ENCODE results near the gene COL9A3. TPM values are rescaled to one million over a fixed set of nuclear protein-coding genes. Genes with fewer than 3 reads are reported as not detected.
A peak's percentile ranks its signal among the peaks of the same experiment; 100 is the strongest.

Gene COL9A3
- polyA plus RNA-seq, 2 of the 4 experiments (the other 2 are of a cell fraction): 0.41 to 0.49 TPM

DNA sequence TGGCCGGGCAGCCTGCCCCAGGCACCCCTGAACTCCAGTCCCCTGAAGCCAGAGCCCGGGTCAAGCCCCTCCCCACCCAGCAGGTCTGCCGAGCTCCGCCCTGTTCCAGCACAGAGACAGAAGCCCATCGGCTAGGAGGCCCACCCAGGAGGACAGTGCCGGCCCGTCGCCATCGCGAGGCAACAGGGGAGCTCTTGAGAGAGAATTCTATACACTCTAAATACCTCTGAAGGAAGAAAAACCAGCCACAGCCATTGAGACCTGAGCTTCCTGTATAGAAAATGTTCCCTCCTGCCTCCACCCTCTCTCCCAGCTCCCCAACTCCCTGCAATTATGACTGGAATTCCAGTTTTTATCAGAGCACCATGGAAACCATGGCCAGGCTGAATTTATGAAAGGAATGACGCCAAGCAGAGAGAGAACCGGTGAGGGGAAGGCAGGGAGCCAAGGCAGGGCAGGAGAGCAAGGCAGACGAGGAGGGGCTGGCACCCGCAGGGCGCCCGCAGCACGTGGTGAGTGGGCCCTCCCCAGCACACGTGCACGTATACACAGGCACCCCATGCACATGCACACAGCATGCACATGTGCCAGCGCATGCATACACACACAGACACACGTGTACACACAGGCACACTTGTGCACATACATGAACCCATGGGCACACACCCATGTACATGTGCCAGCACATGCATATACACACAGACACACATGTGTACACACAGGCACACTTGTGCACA is 48.1 kb upstream of the COL9A3 start:
- WGBS (ENCODE audit: missing lambda C conversion rate): 64% methylated on average over 19 of the region's 21 CpGs
- ChIA-PET CTCF (interaction anchor here (0.6 to 2.7 kb wide), 5 partner anchors 9 to 65 kb away, joined by 3 to 10 read pairs (median 4); no protein-coding TSS in a partner anchor), POLR2A (interaction anchor here (0.9 kb wide), 1 partner anchor 25 kb away, joined by 3 read pairs; no protein-coding TSS in a partner anchor)
- DNase-seq (ENCODE audit: low read depth in 1 of 2, low spot score in 1 of 2) (no peak), ATAC-seq (no peak; a peak in 1 of 6 replicates), FAIRE-seq (no peak)
- Histone ChIP-seq H3K27ac (0 out of 6 replicates have a peak overlapping the region, but pooled peaks of 1 of the 2 experiments have one; percentile 1), H3K4me3 (no peak overlapping the region), H3K4me1 (peaks cover 6% of the 10 kb centered on the region; the same call in 1 of the 3 replicates), H3K9me3 (no peaks in the 10 kb centered on the region), H3K4me2 (no peak overlapping the region)
- no peak for TF ChIP-seq HDAC2 (IDR thresholded peaks at IDR 0.05)
- TF ChIP-seq, protein P1, sequence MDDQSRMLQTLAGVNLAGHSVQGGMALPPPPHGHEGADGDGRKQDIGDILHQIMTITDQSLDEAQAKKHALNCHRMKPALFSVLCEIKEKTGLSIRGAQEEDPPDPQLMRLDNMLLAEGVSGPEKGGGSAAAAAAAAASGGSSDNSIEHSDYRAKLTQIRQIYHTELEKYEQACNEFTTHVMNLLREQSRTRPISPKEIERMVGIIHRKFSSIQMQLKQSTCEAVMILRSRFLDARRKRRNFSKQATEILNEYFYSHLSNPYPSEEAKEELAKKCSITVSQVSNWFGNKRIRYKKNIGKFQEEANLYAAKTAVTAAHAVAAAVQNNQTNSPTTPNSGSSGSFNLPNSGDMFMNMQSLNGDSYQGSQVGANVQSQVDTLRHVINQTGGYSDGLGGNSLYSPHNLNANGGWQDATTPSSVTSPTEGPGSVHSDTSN (IDR thresholded peaks at IDR 0.05): no peak
- no peak for TF ChIP-seq SMC3 (IDR thresholded peaks at IDR 0.05)
- no peak for TF ChIP-seq HOXB13 (CRISPR knock-in tag; IDR thresholded peaks at IDR 0.05; ENCODE audit: low read depth)
- TF ChIP-seq ZNF302 (CRISPR knock-in tag; IDR thresholded peaks at IDR 0.05): no peak
- TF ChIP-seq EP300 (IDR thresholded peaks at IDR 0.05): no peak
- TF ChIP-seq CHD2 (IDR thresholded peaks at IDR 0.05; ENCODE audit: low read length, partially characterized antibody): no peak
- TF ChIP-seq HOXB5 (CRISPR knock-in tag; IDR thresholded peaks at IDR 0.05): no peak
- TF ChIP-seq NPAS2 (CRISPR knock-in tag; IDR thresholded peaks at IDR 0.05; ENCODE audit: borderline replicate concordance): no peak
- TF ChIP-seq SREBF2 (IDR thresholded peaks at IDR 0.05): no peak

DNA sequence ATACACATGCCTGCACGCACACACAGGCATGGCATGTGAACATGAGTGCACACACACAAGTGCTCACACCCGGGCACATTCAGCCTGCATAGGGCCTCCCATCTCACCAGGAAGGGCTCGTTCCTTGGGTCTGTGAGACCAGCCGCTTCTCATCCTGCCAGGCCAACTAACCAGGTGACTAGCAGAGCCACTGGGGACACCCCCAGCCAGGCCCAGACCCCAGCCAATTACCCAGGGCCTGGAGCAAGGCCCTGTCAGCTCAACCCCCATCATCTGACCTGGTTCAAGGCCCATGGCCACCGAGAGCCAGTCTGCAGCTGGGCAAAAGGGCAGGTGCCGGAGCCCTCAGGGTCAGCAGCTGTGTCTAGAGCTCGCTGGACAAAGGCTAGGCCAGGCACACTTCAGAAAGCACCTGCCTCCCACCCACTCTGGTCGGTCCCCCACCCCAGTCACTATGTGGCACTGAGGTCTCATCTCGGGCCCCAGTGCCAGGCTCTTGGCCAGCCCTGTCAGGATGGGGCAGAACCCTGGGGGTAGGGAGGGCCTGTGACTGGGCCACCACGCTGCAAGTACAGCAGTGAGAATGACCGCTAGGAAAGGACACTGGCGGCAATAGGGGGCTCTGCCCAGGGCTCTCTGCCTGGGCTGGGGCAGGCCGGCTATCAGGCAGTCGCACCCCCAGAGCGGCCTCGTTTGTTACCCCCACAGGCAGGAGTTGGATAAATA is 47.3 kb upstream of the COL9A3 start:
- peaks cover 6% of the 10 kb centered on the region; the same call in 1 of the 3 replicates for H3K4me1 ChIP-seq
- WGBS (ENCODE audit: missing lambda C conversion rate): 74% methylated on average over 8 of the region's 16 CpGs
- no peak overlapping the region for H3K4me2 ChIP-seq
- no peak for FAIRE-seq
- no peak for DNase-seq (ENCODE audit: low read depth in 1 of 2, low spot score in 1 of 2)
- ATAC-seq: no peak
- H3K9me3 ChIP-seq: no peaks in the 10 kb centered on the region
- no peak for TF ChIP-seq MAZ (IDR thresholded peaks at IDR 0.05; ENCODE audit: borderline replicate concordance, low read depth, low read length)
- no peak for TF ChIP-seq RNF2 (IDR thresholded peaks at IDR 0.05; ENCODE audit: borderline replicate concordance, low read depth)
- no peak for TF ChIP-seq EHMT2 (IDR thresholded peaks at IDR 0.05; ENCODE audit: low read depth)
- no peak for TF ChIP-seq RFX5 (IDR thresholded peaks at IDR 0.05)
- no peak for TF ChIP-seq JUN (IDR thresholded peaks at IDR 0.05)
- no peak for TF ChIP-seq HEYL (CRISPR knock-in tag; IDR thresholded peaks at IDR 0.05)
- TF ChIP-seq EP300 (IDR thresholded peaks at IDR 0.05): no peak
- no peak for TF ChIP-seq ATOH8 (CRISPR knock-in tag; IDR thresholded peaks at IDR 0.05; ENCODE audit: low read depth)
- no peak for TF ChIP-seq NPAS2 (CRISPR knock-in tag; IDR thresholded peaks at IDR 0.05; ENCODE audit: borderline replicate concordance)
- H3K27ac ChIP-seq: no peak overlapping the region
- H3K4me3 ChIP-seq: no peak overlapping the region
- ChIA-PET POLR2A (no interaction called here), CTCF (interaction anchor here (0.6 to 2.7 kb wide), 3 partner anchors 11 to 22 kb away, joined by 3 to 10 read pairs (median 3); no protein-coding TSS in a partner anchor)

GRCh38 chr20:62770111-62770910 is 46.5 kb upstream of the COL9A3 start:
- FAIRE-seq: no peak
- H3K27ac ChIP-seq: no peak overlapping the region
- H3K9me3 ChIP-seq: no peaks in the 10 kb centered on the region
- H3K4me3 ChIP-seq: no peak overlapping the region
- ATAC-seq: no peak
- no peak for DNase-seq (ENCODE audit: low read depth in 1 of 2, low spot score in 1 of 2)
- H3K4me1 ChIP-seq: peaks cover 6% of the 10 kb centered on the region; the same call in 1 of the 3 replicates
- 74% methylated on average over 16 of the region's 20 CpGs for WGBS (ENCODE audit: missing lambda C conversion rate)
- no peak overlapping the region for H3K4me2 ChIP-seq
- CTCF ChIA-PET: interaction anchor here (0.9 to 2.7 kb wide), 2 partner anchors 12 to 21 kb away, joined by 3 to 10 read pairs; no protein-coding TSS in a partner anchor
- POLR2A ChIA-PET: no interaction called here
- TF ChIP-seq EHF (CRISPR knock-in tag; IDR thresholded peaks at IDR 0.05): no peak
- TF ChIP-seq EHMT2 (IDR thresholded peaks at IDR 0.05; ENCODE audit: low read depth): no peak
- TF ChIP-seq RFX5 (IDR thresholded peaks at IDR 0.05): no peak
- no peak for TF ChIP-seq CTCF (IDR thresholded peaks at IDR 0.05)

Measured in A549 (cell line).